A549 treated with Hydrocortisone at 1 μM for 4 hours (cell line): Measurements from ENCODE around the gene MRLN. TPM values are rescaled to one million over a fixed set of nuclear protein-coding genes. Genes with fewer than 3 reads are reported as not detected.

Experiments
- total RNA-seq: library from RNA; stranded (reverse); fragments of 200-300 nt; extraction: Qiagen RNA extraction; gene quantifications from 5 replicates; pipeline ENCODE4 v1.2.3, GENCODE V29; 2022

MRLN gene
- total RNA-seq, result not detected in 5 replicates

GRCh38 chr10:59753267-59753666 is at the start of gene MRLN:
Gene MRLN (minus strand): TSS chr10:59753455.

GRCh38 chr10:59709395-59710125 is 43.7 kb downstream of the MRLN start, which contains the start of gene SLC16A9:
Gene SLC16A9 (minus strand): TSS chr10:59709850. CDS start chr10:59684291, 25,559 bp downstream.

Other genes starting within 250 kb of the MRLN start
- gene SLC16A9, start 43.6 kb downstream of the MRLN start, total RNA-seq, result 0.08 to 0.13 TPM (median 0.12 TPM) in 5 replicates
- 31.4 to 39.6 TPM (median 33.8 TPM) in 5 replicates for gene CCDC6, start 153.1 kb upstream of the MRLN start, total RNA-seq